Neutrophil (primary cell): ENCODE measurements around the gene P2RY2.

Experiments used
- H3K27ac ChIP-seq: fragments of 200-600 bp; sonication (generic); 2 replicates; pipeline ENCODE4 v1.5.1; 2016; ENCODE audit warnings: mild to moderate bottlenecking, moderate library complexity
- H3K27me3 ChIP-seq: fragments of 200-600 bp; sonication (generic); 2 replicates; pipeline ENCODE4 v1.6.0; 2016; ENCODE audit warnings: mild to moderate bottlenecking
- H3K36me3 ChIP-seq: fragments of 200-600 bp; sonication (generic); 2 replicates; pipeline ENCODE4 v1.5.1; 2017
- H3K4me1 ChIP-seq, 2 experiments: fragments of 200-600 bp in 1 of 2; sonication (generic) in 1 of 2; 1 replicate in 1 of 2; 2 replicates in 1 of 2; pipeline versions ENCODE4 v1.5.1 to v1.6.1; 2013 to 2016; ENCODE audit warnings: low read depth in 1 of 2, low read length in 1 of 2, mild to moderate bottlenecking in 1 of 2, moderate library complexity in 1 of 2; ENCODE audit not compliant: control insufficient read depth in 1 of 2, insufficient read depth in 1 of 2
- H3K4me3 ChIP-seq, 2 experiments: fragments of 200-600 bp in 1 of 2; sonication (generic) in 1 of 2; 1 replicate in 1 of 2; 2 replicates in 1 of 2; pipeline ENCODE4 v1.5.1; 2013 to 2016; ENCODE audit warnings: low read depth in 1 of 2, low read length in 1 of 2, mild to moderate bottlenecking in 1 of 2, moderate library complexity in 1 of 2
- H3K9me3 ChIP-seq: fragments of 200-600 bp; sonication (generic); 2 replicates; pipeline ENCODE4 v1.5.1; 2016
- CTCF ChIP-seq: fragments of 200-600 bp; sonication (generic); IDR thresholded peaks from 2 replicates; pipeline ENCODE4 v1.5.1; 2016; ENCODE audit warnings: antibody characterized with exemption

Gene P2RY2

GRCh38 chr11:73173755-73174494 is 44.2 kb upstream of the P2RY2 start:
- no peak overlapping the region for H3K4me3 ChIP-seq
- no peaks in the 10 kb centered on the region for H3K36me3 ChIP-seq

GRCh38 chr11:73174495-73174791 is 43.6 kb upstream of the P2RY2 start:
- Histone ChIP-seq H3K4me1 (peaks cover 0 to 9% of the 10 kb centered on the region in 2 experiments), H3K27ac (no peak overlapping the region), H3K27me3 (no peaks in the 10 kb centered on the region), H3K36me3 (no peaks in the 10 kb centered on the region), H3K9me3 (no peaks in the 10 kb centered on the region), H3K4me3 (no peak overlapping the region)
- TF ChIP-seq CTCF: no peak

More at GRCh38 chr11:73173755-73174494, 44.2 kb upstream of the P2RY2 start:
- TF ChIP-seq CTCF: no peak
- Histone ChIP-seq H3K27ac (no peak overlapping the region), H3K9me3 (no peaks in the 10 kb centered on the region), H3K27me3 (no peaks in the 10 kb centered on the region), H3K4me1 (peaks cover 0 to 9% of the 10 kb centered on the region in 2 experiments)

GRCh38 chr11:73175551-73176144 is 42.4 kb upstream of the P2RY2 start:
- no peak for TF ChIP-seq CTCF
- Histone ChIP-seq H3K4me3 (no peak overlapping the region), H3K4me1 (peaks cover 0 to 9% of the 10 kb centered on the region in 2 experiments), H3K27me3 (no peaks in the 10 kb centered on the region), H3K36me3 (no peaks in the 10 kb centered on the region), H3K9me3 (no peaks in the 10 kb centered on the region), H3K27ac (no peak overlapping the region)

- no peak overlapping the region for H3K4me3 ChIP-seq
- no peak overlapping the region for H3K27ac ChIP-seq
- no peak for TF ChIP-seq CTCF
- H3K36me3 ChIP-seq: no peaks in the 10 kb centered on the region
- H3K4me1 ChIP-seq: peaks cover 0 to 9% of the 10 kb centered on the region in 2 experiments
- H3K27me3 ChIP-seq: no peaks in the 10 kb centered on the region
- H3K9me3 ChIP-seq: no peaks in the 10 kb centered on the region
Measured at GRCh38 chr11:73176145-73176873, 41.8 kb upstream of the P2RY2 start.

GRCh38 chr11:73176874-73177155 is 41.3 kb upstream of the P2RY2 start:
- H3K27ac ChIP-seq: no peak overlapping the region
- no peak for TF ChIP-seq CTCF

More at GRCh38 chr11:73176874-73177155, 41.3 kb upstream of the P2RY2 start:
- Histone ChIP-seq H3K4me1 (peaks cover 0 to 9% of the 10 kb centered on the region in 2 experiments), H3K4me3 (no peak overlapping the region), H3K9me3 (no peaks in the 10 kb centered on the region), H3K36me3 (no peaks in the 10 kb centered on the region), H3K27me3 (no peaks in the 10 kb centered on the region)
